HCT116 (cell line): Measurements from ENCODE around the gene LAMA1.

Experiments used
- CTCF ChIP-seq, 3 experiments: fragments of 200-600 bp in 1 of 3; sonication (generic) in 1 of 3; IDR thresholded peaks in 2 of 3; conservative IDR thresholded peaks in 1 of 3; 2 replicates each; pipeline ENCODE4 v1.5.1; 2012 to 2017; ENCODE audit warnings: low read depth in 2 of 3, low read length in 2 of 3, antibody characterized with exemption in 1 of 3, borderline replicate concordance in 1 of 3, control low read depth in 1 of 3, mild to moderate bottlenecking in 1 of 3, mixed read lengths in 1 of 3, mixed run types in 1 of 3, moderate library complexity in 1 of 3; ENCODE audit not compliant: insufficient read depth in 1 of 3
- EZH2phosphoT487 ChIP-seq: fragments of 200-600 bp; IDR thresholded peaks from 2 replicates; pipeline ENCODE4 v1.6.1; 2018; ENCODE audit warnings: antibody characterized with exemption, borderline replicate concordance
- MAX ChIP-seq: IDR thresholded peaks from 2 replicates; pipeline ENCODE4 v1.6.1; 2012
- POLR2AphosphoS5 ChIP-seq: IDR thresholded peaks from 2 replicates; pipeline ENCODE4 v1.6.1; 2011; ENCODE audit warnings: mild to moderate bottlenecking, low read depth, low read length, moderate library complexity

DNA sequence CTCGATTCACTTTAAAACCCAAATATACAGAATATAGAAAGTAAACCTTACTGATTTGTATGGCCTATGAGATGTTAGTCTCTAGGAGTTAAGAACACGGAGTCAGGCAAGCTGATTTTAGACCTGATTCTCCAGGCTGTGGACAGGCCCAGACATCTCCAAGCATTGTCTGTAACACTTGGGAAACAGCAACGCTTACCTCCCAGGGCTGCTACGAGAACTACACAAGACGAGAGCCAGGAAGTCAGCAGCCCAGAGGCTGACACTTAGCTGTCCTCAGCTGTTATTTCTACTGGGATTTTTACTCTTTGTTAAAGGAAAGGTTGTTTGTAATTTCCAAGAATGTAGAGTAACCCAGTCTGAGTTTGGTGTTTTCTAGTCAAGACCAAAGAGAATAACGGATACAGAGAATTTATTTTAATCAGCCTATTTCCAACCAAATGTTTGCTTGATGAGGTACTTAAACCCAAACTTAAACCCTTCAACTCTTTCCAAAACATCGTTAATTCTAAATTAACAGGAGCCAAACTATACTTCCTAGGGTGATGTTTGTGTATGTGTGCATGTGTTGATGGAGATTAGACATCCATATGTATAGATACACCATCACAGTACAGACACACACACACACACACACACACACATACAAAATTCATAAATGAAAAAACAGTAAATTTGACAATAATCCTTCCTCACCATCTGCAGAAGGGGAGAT lies 123.4 kb downstream of the LAMA1 start:
- no peak for TF ChIP-seq CTCF (IDR thresholded peaks at IDR 0.05 in 2 of 3, conservative IDR thresholded peaks at IDR 0.05 in 1 of 3; ENCODE audit: borderline replicate concordance in 1 of 3, insufficient read depth in 1 of 3, low read depth in 2 of 3, low read length in 2 of 3)
- no peak for TF ChIP-seq POLR2AphosphoS5
- no peak for TF ChIP-seq MAX
- no peak for TF ChIP-seq EZH2phosphoT487
